RPMI7951 (cell line): ENCODE results near the gene MCCC1. TPM values are rescaled to one million over a fixed set of nuclear protein-coding genes. Genes with fewer than 3 reads are reported as not detected.

Experiments
- DNase-seq: peaks from one replicate; pipeline ENCODE4 v3.0.0-alpha.2; 2012; ENCODE audit warnings: low read depth
- total RNA-seq: library from RNA; depleted of rRNA; stranded (reverse); fragments of >200 nt; shearing (Covaris generic); gene quantifications from 2 replicates; pipeline ENCODE4 v1.2.3, GENCODE V29; 2014; rRNA removed

MCCC1 gene
- total RNA-seq, 1 experiment from 2014 or later, result 23.9 TPM

DNA sequence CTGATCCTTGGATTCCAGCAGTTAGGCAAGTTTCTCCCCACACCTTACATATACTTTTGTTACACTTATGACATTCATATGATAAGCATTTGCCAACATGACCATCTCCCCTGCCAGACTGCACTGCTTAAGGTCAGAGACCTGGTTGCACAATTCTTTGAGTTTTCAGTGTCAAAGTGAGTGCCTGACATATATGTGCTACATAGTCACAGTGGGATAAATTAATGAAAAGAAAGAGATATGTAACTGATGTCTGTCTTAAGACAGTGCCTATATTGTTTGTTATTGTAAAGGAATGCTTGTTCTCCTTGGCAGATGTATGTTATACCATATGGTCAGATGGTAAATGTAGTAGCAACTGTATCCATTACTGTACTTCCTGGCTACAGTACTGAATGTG is 115.4 kb downstream of the MCCC1 start:
- no peak for DNase-seq

GRCh38 chr3:182981038-182981380 is 118.3 kb downstream of the MCCC1 start:
- no peak for DNase-seq

DNA sequence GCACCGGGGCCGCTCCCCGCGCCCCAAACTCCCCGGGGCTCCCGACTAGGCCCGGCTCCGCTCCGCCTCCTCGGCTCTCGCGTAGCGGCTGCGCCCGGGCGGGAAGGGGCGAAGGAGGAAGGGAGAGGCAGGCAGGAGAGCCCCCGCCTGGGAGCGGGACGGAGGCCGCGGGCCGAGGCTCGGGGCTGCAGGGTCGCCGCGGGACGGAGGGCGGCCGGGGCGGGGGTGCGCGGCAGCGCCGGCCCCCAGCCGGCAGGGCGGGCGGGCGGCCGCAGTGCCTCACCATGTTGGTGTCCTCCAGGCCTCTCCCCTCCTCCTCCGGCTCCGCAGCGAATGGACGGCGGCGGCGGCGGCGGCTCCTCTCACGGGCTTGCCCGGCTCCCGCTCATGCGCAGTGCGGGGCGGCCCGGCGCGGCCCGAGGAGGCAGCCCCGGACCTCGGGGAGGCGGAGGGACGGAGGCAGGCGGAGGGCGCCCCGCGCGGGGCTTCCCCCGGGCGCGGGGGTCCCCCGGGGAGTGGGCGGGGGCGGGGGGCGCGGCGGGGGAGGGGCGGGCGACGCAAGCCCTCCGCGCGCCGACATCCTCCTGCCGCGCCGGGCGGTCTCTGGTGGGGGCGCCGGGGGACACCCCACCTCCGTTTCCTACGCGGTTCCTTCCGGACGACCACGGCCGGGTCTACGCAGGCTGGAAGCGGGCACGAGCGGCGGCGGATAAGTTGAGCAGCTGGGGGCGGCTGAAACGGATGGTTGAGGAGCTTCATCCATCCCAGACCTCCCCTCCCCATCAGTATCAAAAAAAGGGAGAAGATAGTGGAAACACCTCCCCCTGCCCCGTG is 118.9 kb downstream of the MCCC1 start, which contains the start of gene DCUN1D1:
DCUN1D1 (minus strand) TSS at position 335 of the 834 bp plus-strand sequence; CDS start at position 286, 49 bp downstream.
- peak; percentile 87 for DNase-seq

- peak; percentile 33 for DNase-seq
Measured at GRCh38 chr3:182979674-182980191, 119.6 kb downstream of the MCCC1 start.

- no peak for DNase-seq
Measured at GRCh38 chr3:182979103-182979673, 120.1 kb downstream of the MCCC1 start.

- no peak for DNase-seq
Measured at GRCh38 chr3:182978387-182978786, 120.9 kb downstream of the MCCC1 start.

GRCh38 chr3:182973047-182973446 is 126.2 kb downstream of the MCCC1 start:
- no peak for DNase-seq

- DNase-seq, result no peak
Measured at GRCh38 chr3:182972387-182972786, 126.9 kb downstream of the MCCC1 start.

GRCh38 chr3:182971637-182972036 is 127.7 kb downstream of the MCCC1 start:
- DNase-seq, result no peak

DNA sequence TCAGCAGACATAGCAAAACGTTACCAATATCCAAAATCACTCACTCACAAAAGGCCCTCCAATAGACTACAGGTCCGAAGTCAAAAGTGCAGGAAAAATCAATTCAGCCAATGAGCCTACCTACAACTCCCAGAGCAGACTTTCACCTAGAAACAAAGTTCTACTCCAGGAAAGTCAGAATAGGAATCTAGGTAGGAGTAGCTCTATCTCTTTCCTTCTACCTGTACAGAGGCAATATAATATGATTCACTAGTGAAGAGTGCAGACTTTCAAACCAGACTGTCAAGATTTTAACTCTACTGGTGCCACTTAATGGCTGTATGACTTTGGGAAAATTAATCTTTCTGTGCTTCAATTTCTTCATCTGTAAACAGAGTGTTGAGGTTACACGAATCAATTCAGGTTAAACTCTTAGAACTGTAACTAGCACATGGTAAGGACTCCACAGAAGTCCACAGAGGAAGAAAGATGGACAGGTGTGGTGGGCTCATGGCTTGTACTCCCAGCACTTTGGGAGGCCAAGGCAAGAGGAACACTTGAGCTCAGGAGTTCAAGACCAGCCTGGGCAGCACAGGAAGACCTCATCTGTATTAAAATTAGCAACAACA is 128.4 kb downstream of the MCCC1 start:
- no peak for DNase-seq

GRCh38 chr3:182969853-182970252 is 129.4 kb downstream of the MCCC1 start:
- no peak for DNase-seq

DNA sequence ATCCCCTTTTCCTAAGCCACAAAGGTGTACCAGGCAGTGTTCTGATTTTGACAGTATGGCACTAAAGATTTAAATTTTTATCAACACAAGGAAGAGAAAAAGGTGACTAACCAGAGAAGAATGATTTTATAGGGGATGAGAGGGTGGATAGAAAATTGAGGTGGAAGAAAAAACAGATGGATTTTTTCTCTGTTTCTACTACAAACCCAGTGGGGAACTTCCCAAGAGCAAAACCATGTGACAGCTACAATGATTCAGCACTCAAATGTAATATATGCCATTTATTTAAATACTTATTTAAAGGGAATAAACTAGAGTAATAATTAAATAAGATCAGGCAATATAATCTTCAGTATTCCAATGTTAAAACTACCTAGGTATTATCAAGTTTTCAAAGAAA is 130.0 kb downstream of the MCCC1 start:
- DNase-seq, result peak; percentile 56

DNA sequence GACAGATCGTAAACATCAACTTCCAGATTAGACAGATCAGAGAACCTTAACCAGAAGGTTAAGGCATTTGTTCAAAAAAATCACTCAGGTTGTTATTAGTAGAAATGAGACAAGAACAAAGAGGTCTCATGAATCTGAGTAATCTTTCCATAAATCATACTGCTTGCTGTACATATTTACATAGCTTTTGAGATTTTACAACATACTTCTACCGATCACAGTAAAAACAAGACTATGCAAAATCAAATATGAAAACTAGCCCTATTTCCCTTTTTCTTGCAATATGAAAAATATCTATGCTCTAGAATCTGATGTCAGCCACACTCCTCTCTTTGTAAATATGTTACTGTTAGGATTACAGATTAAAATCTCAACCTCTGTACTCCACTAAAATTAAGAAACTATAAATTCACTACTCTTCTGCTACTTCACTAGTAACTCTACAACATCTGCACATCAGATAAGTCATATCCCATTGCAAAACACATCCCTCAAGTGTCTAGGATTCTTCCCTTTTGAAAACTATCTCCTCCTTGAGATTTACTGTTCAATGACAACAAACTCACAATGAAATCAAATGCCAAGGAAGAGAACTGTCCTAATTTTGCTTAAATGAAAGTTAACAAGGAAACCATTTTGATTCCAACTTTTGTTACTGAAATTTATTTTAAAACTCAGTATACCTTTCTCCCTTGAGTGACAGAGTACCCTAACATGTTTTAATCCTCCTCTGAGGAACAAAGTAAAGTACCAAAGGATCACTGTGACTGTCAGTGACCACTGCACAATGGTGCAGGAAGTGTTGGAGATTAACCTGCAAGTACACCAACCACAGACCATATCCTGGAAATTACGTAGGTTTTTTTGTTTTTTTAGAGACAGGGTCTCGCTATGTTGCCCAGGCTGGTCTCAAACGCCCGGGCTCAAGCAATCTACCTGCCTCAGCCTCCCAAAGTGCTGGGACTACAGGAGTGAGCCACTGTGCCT is 131.8 kb downstream of the MCCC1 start:
- DNase-seq, result no peak

GRCh38 chr3:182965861-182966366 is 133.4 kb downstream of the MCCC1 start:
- no peak for DNase-seq

Other genes starting within 250 kb of the MCCC1 start
- gene DCUN1D1, start 119.0 kb downstream of the MCCC1 start, total RNA-seq, result 33.1 and 36.8 TPM in 2 replicates
- gene LAMP3, start 63.2 kb upstream of the MCCC1 start, total RNA-seq, result not detected in 2 replicates
- gene B3GNT5, start 153.8 kb upstream of the MCCC1 start, total RNA-seq, result 4.8 and 6.2 TPM in 2 replicates